GM23248 (cell line): Measurements from ENCODE around the gene CLTRN. TPM values are rescaled to one million over a fixed set of nuclear protein-coding genes. Genes with fewer than 3 reads are reported as not detected.
A peak's percentile ranks its signal among the peaks of the same experiment; 100 is the strongest.

Experiments
- DNase-seq: peaks from one replicate; pipeline ENCODE4 v3.0.0-alpha.2; 2015
- H2AFZ ChIP-seq: fragments of 200-600 bp; sonication (generic); 2 replicates; pipeline ENCODE4 v1.6.1; 2016; ENCODE audit warnings: antibody characterized with exemption
- H3F3A ChIP-seq: fragments of 200-600 bp; sonication (generic); 2 replicates; pipeline ENCODE4 v1.6.1; 2016; ENCODE audit warnings: mild to moderate bottlenecking, antibody characterized with exemption, mixed run types; ENCODE audit not compliant: insufficient read depth
- H3K27ac ChIP-seq: fragments of 200-600 bp; sonication (generic); 2 replicates; pipeline ENCODE4 v1.5.1; 2016; ENCODE audit warnings: mild to moderate bottlenecking
- H3K27me3 ChIP-seq: fragments of 200-600 bp; sonication (generic); replicated peaks from 2 replicates; pipeline ENCODE4 v1.6.1; 2016; ENCODE audit warnings: mild to moderate bottlenecking; ENCODE audit not compliant: insufficient read depth
- H3K36me3 ChIP-seq: fragments of 200-600 bp; sonication (generic); 2 replicates; pipeline ENCODE4 v1.6.1; 2016; ENCODE audit warnings: low read depth, mild to moderate bottlenecking
- H3K4me1 ChIP-seq: fragments of 200-600 bp; sonication (generic); 2 replicates; pipeline ENCODE4 v1.6.1; 2016; ENCODE audit warnings: mild to moderate bottlenecking; ENCODE audit not compliant: insufficient read depth
- H3K4me2 ChIP-seq: fragments of 200-600 bp; sonication (generic); one replicate; pipeline ENCODE4 v1.6.1; 2016; ENCODE audit warnings: mild to moderate bottlenecking; ENCODE audit not compliant: unreplicated experiment
- H3K4me3 ChIP-seq: fragments of 200-600 bp; sonication (generic); 2 replicates; pipeline ENCODE4 v1.5.1; 2016; ENCODE audit warnings: mild to moderate bottlenecking
- H3K79me2 ChIP-seq: fragments of 200-600 bp; sonication (generic); 2 replicates; pipeline ENCODE4 v1.6.1; 2016; ENCODE audit warnings: mild to moderate bottlenecking; ENCODE audit not compliant: insufficient read depth
- H3K9ac ChIP-seq: fragments of 200-600 bp; sonication (generic); 2 replicates; pipeline ENCODE4 v1.6.1; 2016; ENCODE audit warnings: mild to moderate bottlenecking
- H3K9me2 ChIP-seq: fragments of 200-600 bp; sonication (generic); 2 replicates; pipeline ENCODE4 v1.6.1; 2016; ENCODE audit warnings: mixed run types, mild to moderate bottlenecking, moderate library complexity; ENCODE audit not compliant: insufficient read depth
- H3K9me3 ChIP-seq: fragments of 200-600 bp; sonication (generic); one replicate; pipeline ENCODE4 v1.6.1; 2017; ENCODE audit warnings: low read depth
- H4K20me1 ChIP-seq: fragments of 200-600 bp; sonication (generic); 2 replicates; pipeline ENCODE4 v1.6.0; 2016; ENCODE audit not compliant: insufficient read depth
- EZH2 ChIP-seq: fragments of 200-600 bp; sonication (generic); IDR thresholded peaks from 2 replicates; pipeline ENCODE4 v1.6.1; 2018; ENCODE audit warnings: antibody characterized with exemption, mild to moderate bottlenecking; ENCODE audit not compliant: insufficient read depth, poor library complexity, severe bottlenecking
- EZH2phosphoT487 ChIP-seq: fragments of 200-600 bp; sonication (generic); IDR thresholded peaks from 2 replicates; pipeline ENCODE4 v1.6.1; 2018; ENCODE audit warnings: antibody characterized with exemption, moderate library complexity, mild to moderate bottlenecking, low read depth; ENCODE audit not compliant: insufficient read depth
- WGBS, 2 experiments: methylation state at CpG; one replicate each; pipeline ENCODE4 v1.1.6; 2015 to 2017; ENCODE audit warnings: low lambda C conversion rate in 2 of 2, low coverage in 1 of 2; ENCODE audit errors: missing lambda C conversion rate in 2 of 2; 5-methylcytosine and 5-hydroxymethylcytosine counted together
- in situ Hi-C: fragments of 300-500 bp; cut with MboI; formaldehyde crosslinking; loops from 2 replicates; pipeline ENCODE4 v1.15.0; 2020
- polyA plus RNA-seq: library from polyadenylated mRNA; unstranded; fragments of >200 nt; fragmentation: Nextera tagmentation; extraction: Ambion mirVana; gene quantifications from 2 replicates; pipeline ENCODE4 v1.2.1, GENCODE V29; 2016
- total RNA-seq: library from RNA; depleted of rRNA; stranded (reverse); fragments of >200 nt; shearing (Covaris generic); gene quantifications from 2 replicates; pipeline ENCODE4 v1.2.3, GENCODE V29; 2014

CLTRN gene
- total and polyA plus RNA-seq, 2 experiments from 2014 or later, result 0.23 to 0.43 TPM

- no peak overlapping the region for H3K4me3 ChIP-seq
- H3K36me3 ChIP-seq, result no peaks in the 10 kb centered on the region
- H3K4me1 ChIP-seq, result no peaks in the 10 kb centered on the region
- 68 to 75% methylated on average over 3 of the region's 3 CpGs for WGBS, 2 experiments
- no peaks in the 10 kb centered on the region for H3F3A ChIP-seq
- no peaks in the 10 kb centered on the region for H3K27me3 ChIP-seq
- no peak overlapping the region for H2AFZ ChIP-seq
- in situ Hi-C loops, result no loop called here
- no peaks in the 10 kb centered on the region for H4K20me1 ChIP-seq
- TF ChIP-seq EZH2phosphoT487 (no peak), EZH2 (no peak)
- H3K27ac ChIP-seq, result no peak overlapping the region
- no peak overlapping the region for H3K4me2 ChIP-seq
- no peak for DNase-seq
- H3K9me3 ChIP-seq, result no peaks in the 10 kb centered on the region
- peaks cover 60% of the 10 kb centered on the region for H3K79me2 ChIP-seq
- no peaks in the 10 kb centered on the region for H3K9me2 ChIP-seq
- H3K9ac ChIP-seq, result no peak overlapping the region
Measured at GRCh38 chrX:15681433-15681832, 16.8 kb upstream of the CLTRN start.

- Histone ChIP-seq H3K9me3 (no peaks in the 10 kb centered on the region), H4K20me1 (no peaks in the 10 kb centered on the region), H3F3A (no peaks in the 10 kb centered on the region), H3K27ac (no peak overlapping the region), H3K9ac (no peak overlapping the region), H3K4me1 (no peaks in the 10 kb centered on the region), H3K4me3 (no peak overlapping the region), H3K36me3 (no peaks in the 10 kb centered on the region), H3K27me3 (no peaks in the 10 kb centered on the region), H3K79me2 (peaks cover 68% of the 10 kb centered on the region), H3K9me2 (no peaks in the 10 kb centered on the region), H2AFZ (no peak overlapping the region), H3K4me2 (no peak overlapping the region)
- TF ChIP-seq EZH2phosphoT487, result no peak
- TF ChIP-seq EZH2, result no peak
- DNase-seq, result peak; percentile 21
- 57 to 63% methylated on average over 5 to 6 of the region's 6 CpGs for WGBS, 2 experiments
- in situ Hi-C loops, result no loop called here
Measured at GRCh38 chrX:15680401-15680800, 15.8 kb upstream of the CLTRN start.

GRCh38 chrX:15679246-15679645 lies 14.6 kb upstream of the CLTRN start:
- TF ChIP-seq EZH2phosphoT487, result no peak
- no peak for TF ChIP-seq EZH2
- Histone ChIP-seq H2AFZ (no peak overlapping the region), H4K20me1 (no peaks in the 10 kb centered on the region), H3K4me3 (no peak overlapping the region), H3K79me2 (peaks cover 67% of the 10 kb centered on the region), H3K27me3 (no peaks in the 10 kb centered on the region), H3K4me2 (no peak overlapping the region), H3K9me3 (no peaks in the 10 kb centered on the region), H3K9ac (no peak overlapping the region), H3K36me3 (no peaks in the 10 kb centered on the region), H3K4me1 (no peaks in the 10 kb centered on the region), H3K27ac (no peak overlapping the region), H3F3A (no peaks in the 10 kb centered on the region), H3K9me2 (no peaks in the 10 kb centered on the region)
- in situ Hi-C loops, result loop anchor here (10.0 kb wide), 1 partner anchor 334 kb away; no protein-coding TSS in a partner anchor
- DNase-seq, result no peak
- WGBS, 2 experiments, result 90 to 92% methylated on average over 6 of the region's 6 CpGs

GRCh38 chrX:15678339-15678738 lies 13.7 kb upstream of the CLTRN start:
- H3K79me2 ChIP-seq, result peaks cover 59% of the 10 kb centered on the region

More at GRCh38 chrX:15678339-15678738, 13.7 kb upstream of the CLTRN start:
- Histone ChIP-seq H2AFZ (no peak overlapping the region), H3K9me2 (no peaks in the 10 kb centered on the region), H3K27me3 (no peaks in the 10 kb centered on the region), H3K9me3 (no peaks in the 10 kb centered on the region), H3K4me2 (no peak overlapping the region), H3F3A (no peaks in the 10 kb centered on the region), H3K4me3 (no peak overlapping the region), H3K9ac (no peak overlapping the region), H3K27ac (no peak overlapping the region), H3K4me1 (0 out of 2 replicates have a peak, but pooled peaks cover 3% of the 10 kb centered on the region), H4K20me1 (no peaks in the 10 kb centered on the region), H3K36me3 (no peaks in the 10 kb centered on the region)
- 94 to 100% methylated on average over 2 of the region's 2 CpGs for WGBS, 2 experiments
- no peak for DNase-seq
- TF ChIP-seq EZH2 (no peak), EZH2phosphoT487 (no peak)
- in situ Hi-C loops, result loop anchor here (10.0 kb wide), 1 partner anchor 334 kb away; no protein-coding TSS in a partner anchor
